ENCODE data around the gene TOGARAM2. TPM values are rescaled to one million over a fixed set of nuclear protein-coding genes. Genes with fewer than 3 reads are reported as not detected.
A peak's percentile ranks its signal among the peaks of the same experiment; 100 is the strongest.

The TOGARAM2 gene
- 0.78 TPM for total RNA-seq

DNA sequence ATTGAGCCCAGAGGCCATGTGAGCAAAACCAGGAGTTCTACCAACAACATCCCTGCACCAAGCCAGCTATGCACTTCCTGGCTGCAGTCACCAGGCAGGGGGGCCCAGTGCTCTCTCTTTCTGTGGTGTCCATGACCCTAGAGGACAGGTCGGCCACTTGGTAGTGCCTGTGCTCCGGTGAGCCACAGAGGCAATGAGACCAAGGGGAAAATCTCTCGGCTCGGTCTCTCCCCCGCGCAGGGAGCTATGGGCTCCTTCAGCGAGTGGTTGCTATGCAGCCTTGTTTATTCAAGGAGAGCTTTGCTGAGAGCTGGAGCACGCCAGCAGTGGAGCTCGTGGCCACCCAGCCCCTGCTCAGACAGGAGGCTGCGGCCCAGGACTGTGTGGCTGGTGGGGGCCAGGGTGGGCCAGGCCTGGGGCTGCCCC lies at the start of gene TOGARAM2:
Gene TOGARAM2, plus strand, starts transcription at position 283 of the 426 bp plus-strand sequence. CDS start 13,537 bp downstream, outside the sequence.
- DNase-seq (ENCODE audit: low spot score) = no peak

DNA sequence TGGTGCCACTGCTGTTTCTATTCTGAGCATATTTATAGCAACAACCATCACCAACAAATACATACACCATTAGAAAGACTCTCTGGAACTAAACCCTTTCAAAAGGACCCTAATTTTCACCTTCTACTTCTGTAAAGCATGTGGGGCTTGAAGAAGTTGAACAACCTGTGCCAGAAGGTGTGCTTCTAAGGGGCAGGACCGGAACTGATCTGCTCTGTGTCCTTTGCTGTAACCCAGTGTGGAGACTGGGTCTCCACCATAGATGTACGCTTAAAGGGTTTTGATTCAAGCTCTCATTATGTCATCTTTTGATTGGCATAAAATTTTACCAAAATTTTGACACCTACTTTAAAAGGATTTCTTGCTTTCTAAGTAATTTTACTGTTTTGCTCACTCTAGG lies 46.3 kb upstream of the TOGARAM2 start:
- ATAC-seq (no peak), DNase-seq (ENCODE audit: low spot score) (no peak)

More for the DNA sequence above, at the start of gene TOGARAM2:
- no peak for ATAC-seq

DNA sequence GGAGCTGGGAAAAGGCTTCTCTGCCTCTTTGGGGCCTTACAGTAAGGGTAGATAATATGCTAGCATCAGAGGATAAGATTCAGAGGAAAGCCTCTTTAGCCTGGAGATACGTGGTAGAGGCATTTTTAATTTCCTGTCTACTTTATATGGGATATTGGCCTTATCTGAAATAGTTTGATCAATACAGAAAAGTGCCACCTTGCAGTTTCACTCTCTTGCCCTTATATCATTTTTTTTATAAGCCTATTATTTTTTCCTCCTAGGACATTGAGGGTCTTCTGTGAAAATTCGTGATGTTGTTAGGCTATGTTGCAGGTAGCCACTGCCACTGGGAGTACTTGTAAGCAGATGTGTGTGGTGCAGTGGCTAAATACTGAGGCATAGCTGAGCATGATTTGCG lies 40.1 kb upstream of the TOGARAM2 start:
- DNase-seq (ENCODE audit: low spot score) = no peak
- ATAC-seq = no peak

DNA sequence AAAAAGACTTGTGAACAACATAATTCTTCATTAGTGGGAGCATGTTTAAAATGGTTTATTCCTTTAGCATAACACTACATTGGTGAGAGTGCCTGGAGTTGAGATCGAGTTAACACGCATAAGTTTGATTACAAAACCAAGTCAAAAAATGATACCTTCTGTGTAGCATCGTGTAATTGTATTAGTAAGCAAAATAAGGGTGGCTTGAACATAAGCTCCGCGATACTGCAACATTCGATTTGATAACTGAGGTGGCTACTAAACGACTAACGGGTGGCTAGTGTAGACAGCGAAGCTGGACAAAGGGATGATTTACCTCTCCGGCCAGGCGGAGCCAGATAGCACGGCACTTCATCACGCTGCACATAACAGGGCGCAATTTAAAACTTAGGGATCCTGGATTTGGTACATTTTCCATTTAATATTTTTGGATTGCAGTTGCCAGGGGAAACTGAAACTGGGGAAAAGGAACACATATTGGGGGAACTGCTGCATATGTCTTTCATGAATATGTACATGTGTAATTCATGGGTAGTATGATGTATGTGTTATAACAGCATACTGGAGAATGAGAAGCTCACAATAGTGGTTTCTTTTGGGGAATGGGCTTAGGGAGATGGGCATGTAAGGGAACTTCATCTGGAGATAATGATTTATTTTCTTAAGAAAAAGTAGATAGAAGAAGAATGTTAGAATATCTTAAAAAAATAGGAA lies 36.4 kb upstream of the TOGARAM2 start:
- ATAC-seq (no peak), DNase-seq (ENCODE audit: low spot score) (no peak)

DNA sequence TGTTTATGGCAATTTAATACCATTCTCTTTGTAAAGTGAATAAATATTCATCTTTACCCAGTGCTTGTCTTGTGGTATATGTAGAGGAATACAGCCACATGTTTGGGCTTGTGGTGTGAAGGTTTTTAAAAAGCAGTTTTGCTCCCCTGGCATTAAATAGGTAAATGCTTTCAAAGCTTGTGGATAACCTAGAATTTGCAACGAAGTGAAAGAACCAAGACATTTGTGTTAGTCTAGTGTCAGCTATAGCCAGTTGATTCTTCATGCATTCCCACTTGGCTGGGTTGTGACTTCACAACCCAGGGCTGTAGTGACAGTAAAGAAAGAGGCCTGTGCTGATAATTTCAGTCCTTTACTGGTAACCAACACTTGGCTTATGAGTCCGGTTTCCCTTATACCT lies 32.9 kb upstream of the TOGARAM2 start:
- DNase-seq (ENCODE audit: low spot score) = no peak
- no peak for ATAC-seq

DNA sequence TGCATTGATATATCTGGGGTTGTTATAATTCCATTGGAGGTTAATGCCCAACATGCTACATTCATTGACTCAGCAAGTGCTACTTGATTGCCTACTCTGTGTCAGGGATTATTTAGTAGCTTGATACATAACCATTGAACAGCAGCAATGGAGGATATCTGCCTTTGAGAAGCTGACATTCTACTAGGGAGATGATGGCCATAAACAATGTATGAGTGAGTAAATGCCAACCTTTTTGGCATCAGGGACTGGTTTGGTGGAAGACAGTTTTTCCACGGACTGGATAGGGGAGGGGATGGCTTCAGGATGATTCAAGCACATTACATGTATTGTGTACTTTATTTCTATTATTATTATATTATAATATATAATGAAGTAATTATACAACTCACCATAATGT lies 31.9 kb upstream of the TOGARAM2 start:
- DNase-seq (ENCODE audit: low spot score) (no peak), ATAC-seq (no peak)

DNA sequence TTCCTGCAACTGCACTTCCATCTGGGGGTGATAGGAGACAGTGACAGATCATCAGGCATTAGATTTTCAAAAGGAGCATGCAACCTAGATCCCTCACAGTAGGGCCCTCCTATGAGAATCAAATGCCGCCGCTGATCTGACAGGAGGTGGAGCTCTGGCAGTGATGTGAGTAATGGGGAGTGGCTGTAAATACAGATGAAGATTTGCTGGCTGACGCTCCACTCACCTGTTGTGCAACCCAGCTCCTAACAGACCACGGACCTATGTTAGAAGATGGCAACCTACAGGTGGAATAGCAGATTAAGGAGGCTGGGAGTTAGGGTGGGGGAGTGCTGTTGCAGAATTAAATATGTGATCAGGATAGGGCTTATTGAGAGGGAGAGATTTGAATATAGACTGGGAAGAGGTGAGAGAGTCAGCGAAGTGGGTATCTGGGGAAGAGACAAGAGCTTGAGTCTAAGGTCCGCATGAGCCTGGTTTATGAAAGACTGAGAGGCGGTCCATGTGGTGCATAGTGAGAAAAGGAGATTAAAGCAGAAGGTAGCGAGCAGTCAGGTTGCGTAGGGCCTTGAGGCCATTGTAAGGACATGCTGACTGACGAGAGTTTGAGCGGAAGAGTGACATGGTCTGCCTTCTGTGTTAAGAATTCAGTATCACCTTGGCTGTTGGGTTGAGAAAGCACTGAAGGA lies 31.3 kb upstream of the TOGARAM2 start:
- no peak for ATAC-seq

DNA sequence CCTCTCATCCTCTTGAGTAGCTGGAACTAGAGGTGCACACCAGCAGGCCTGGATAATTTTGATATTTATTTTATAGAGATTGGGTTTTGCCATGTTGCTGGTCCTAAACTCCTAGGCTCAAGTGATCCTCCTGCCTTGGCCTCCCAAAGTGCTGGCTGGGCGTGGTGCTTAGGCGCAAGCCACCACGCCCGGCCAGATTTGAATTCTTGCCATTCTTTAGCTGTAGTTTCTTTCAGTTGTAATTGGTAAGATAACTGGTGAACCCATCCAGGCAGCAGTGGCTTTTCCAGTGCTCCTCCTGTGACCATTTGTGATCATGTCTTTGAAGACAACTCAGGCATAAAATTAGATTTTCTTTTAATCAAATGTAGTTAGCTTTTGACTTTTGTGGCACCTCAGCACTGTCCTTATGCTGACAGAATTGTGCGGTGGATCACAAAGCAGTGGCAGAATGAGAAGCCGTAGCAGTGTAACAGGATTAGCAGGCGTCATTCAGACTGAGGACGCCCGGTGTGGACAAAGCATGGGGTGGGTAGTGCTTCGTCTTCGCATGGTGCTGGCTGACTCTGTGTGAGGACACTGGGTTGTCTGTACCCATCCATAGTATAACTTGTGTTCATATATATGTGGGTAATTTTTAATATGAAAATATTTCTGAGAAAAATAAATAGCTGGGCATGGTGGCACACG lies 30.0 kb upstream of the TOGARAM2 start:
- DNase-seq (ENCODE audit: low spot score) (no peak), ATAC-seq (no peak)

More for the DNA sequence above, 31.3 kb upstream of the TOGARAM2 start:
- DNase-seq (ENCODE audit: low spot score) = no peak

DNA sequence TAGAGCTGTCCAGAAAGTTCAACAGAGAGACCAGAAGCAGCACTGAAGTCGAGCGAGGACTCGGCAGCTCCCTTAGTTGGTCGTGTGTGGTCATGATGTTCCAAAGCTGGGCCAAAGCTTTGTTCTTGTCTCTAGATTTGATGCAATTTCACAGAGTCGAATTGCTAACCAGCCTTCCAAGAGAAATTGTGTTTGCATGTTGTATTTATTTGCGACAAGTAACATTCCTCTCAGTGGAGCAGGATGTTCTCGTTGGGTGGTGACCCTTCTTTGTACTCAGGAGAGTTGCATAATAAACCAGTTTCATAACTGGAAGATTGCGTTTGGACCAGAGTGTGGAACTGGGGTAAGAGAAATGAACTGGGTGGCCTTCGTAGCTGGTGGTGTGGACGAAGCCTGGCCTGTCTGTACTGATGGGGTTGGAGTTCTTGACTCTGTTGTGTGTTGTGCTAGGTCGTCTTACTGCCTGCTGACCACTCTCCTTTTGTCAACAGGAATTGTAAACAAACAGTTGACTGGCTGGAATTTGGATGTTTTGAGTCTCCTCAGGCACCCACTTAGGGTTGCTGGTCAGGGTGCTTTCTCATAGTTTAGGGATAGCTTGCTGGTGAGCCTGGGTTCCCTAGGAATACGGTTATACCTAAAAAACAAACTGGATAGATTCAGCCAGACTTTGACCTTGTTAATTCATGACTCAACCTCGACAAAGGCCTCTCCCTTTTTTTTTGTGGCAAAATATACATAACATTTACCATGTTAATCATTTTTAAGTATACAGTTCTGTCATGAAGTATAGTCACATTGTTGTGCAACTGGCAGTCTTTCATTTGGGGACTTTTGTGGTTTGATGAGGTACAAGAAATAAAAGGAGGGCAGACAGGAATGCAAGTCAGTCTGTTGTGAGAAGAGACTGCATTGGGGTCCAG lies 28.9 kb upstream of the TOGARAM2 start:
- DNase-seq (ENCODE audit: low spot score) (peak; percentile 71), ATAC-seq (peak; percentile 83)

DNA sequence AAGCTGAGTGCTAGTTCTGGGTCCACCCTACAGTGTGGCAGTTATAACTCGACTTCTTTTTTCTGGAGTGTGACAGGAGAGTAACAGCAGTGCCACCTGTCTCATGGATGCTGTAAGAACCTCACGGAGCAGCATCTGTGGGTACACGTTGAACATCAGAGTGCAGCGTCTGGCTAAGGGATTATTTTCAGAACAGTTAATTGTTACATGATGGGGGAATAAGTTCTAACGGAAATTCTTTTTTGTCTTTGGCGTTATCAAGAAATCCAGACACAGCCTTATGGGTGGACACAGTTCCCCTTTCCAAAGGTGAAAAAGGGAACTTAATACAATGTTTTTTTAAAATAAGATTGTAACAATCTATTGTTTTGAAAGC lies 28.3 kb upstream of the TOGARAM2 start:
- no peak for DNase-seq (ENCODE audit: low spot score)

DNA sequence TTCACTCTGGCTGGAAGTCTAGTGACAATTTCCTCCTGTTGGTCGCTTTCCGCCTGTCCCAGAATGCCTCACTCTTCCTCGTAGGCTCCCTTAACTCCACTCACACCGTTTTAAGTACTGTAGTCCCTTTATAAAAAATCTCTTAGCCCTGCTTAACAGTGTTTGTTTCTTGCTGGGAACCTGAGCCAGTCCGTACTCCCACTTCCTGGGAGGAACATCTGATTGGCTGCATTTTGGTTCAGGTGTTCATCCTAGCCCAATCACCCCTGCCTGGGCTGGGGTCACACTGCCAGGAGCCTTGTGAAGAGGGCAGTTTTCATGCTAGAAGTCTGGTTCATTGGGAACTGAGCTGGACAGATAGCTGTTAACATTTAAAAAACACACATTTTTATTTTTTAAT lies 25.6 kb upstream of the TOGARAM2 start:
- ATAC-seq (no peak), DNase-seq (ENCODE audit: low spot score) (no peak)

More for the DNA sequence above, 28.3 kb upstream of the TOGARAM2 start:
- peak; percentile 6 for ATAC-seq

DNA sequence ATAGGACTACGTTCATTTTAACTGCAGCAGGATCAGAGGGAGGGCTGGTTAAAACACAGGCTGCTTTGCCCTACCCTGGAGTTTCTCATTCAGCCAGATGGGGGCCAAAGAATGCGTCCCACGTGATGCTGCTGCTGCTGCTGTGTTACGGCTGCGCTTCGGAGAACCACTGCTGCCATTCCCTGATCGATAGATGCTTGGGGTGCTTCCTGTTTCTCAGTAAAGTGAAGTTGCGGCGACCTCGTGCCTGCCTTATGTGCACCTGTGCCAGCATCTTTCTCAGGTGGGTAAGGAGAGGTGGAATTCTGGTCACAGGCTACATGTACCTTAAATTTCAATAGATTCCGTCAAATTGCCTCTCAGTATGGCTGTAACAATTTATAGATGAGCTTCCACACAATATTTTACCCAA lies 24.7 kb upstream of the TOGARAM2 start:
- peak; percentile 46 for ATAC-seq
- no peak for DNase-seq (ENCODE audit: low spot score)

DNA sequence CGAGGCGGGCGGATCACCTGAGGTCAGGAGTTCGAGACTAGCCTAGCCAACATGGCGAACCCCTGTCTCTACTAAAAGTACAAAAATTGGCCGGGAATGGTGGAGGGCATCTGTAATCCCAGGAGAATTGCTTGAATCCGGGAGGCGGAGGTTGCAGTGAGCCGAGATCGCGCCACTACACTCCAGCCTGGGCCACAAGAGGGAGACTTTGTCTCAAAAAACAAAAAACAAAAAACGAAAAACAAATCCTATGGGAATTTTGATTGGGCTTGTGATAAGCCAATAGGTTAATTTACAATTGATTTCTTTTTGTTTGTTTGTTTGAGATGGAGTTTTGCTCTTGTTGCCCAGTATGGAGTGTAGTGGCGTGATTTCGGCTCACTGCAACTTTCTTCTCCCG lies 24.2 kb upstream of the TOGARAM2 start:
- DNase-seq (ENCODE audit: low spot score) = no peak
- ATAC-seq = no peak

DNA sequence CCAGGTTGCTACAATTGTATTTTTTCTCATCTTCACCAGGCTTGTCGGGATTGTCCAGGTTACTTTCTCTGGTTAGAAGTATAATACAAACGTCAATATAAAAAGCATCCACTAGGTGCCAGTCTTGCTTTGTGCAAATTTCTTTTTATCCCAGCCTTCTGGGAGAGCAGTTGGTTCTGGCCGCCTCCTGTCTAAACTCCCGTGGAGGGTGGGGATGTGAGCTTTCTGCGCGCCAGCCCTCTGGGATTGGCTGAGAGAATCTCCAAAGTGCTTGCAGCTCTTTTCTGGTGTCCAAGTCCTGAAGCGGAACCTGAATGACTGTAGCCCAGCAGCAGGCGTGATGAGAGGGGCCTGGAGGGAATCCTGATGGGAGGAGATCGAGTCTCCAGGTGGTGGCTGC lies 22.4 kb upstream of the TOGARAM2 start:
- peak; percentile 91 for ATAC-seq
- DNase-seq (ENCODE audit: low spot score) = no peak

DNA sequence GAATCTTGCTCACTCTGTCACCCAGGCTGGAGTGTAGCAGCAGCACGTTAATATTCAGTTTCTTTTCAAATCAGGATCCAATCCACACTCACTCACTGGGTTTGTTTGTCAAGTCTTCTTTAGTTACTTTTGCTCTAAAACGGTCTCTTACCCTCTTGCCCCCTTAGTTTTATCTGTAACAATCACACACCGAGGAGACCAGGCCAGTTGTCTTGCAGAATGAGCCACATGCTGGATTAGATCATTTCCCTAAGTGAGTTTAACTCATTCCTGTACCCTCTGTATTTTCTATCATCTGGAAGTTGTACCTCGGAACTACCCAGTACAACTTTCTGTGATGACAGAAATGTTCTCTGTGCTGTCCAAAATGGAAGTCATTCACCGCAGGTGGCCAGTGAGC lies 20.7 kb upstream of the TOGARAM2 start:
- ATAC-seq = no peak
- no peak for DNase-seq (ENCODE audit: low spot score)

DNA sequence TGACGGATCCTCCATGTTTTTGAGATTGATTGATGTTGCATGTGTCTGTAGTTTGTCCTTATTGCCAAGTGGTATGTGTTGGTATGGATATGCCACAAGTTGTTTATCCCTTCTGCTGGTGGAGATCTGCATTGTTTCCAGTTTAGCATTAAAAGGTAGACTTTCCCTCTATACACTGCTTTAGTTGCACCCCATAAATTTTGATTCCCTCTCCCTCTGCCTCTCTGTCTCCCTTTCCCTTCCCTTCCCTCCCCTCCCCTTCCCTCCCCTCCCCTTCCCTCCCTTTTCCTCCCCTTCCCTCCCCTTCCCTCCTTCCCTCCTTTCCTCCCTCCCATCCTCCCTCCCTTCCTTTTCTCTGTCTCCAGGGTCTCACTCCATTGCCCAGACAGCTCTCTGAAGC lies 18.6 kb upstream of the TOGARAM2 start:
- ATAC-seq (no peak), DNase-seq (ENCODE audit: low spot score) (no peak)

DNA sequence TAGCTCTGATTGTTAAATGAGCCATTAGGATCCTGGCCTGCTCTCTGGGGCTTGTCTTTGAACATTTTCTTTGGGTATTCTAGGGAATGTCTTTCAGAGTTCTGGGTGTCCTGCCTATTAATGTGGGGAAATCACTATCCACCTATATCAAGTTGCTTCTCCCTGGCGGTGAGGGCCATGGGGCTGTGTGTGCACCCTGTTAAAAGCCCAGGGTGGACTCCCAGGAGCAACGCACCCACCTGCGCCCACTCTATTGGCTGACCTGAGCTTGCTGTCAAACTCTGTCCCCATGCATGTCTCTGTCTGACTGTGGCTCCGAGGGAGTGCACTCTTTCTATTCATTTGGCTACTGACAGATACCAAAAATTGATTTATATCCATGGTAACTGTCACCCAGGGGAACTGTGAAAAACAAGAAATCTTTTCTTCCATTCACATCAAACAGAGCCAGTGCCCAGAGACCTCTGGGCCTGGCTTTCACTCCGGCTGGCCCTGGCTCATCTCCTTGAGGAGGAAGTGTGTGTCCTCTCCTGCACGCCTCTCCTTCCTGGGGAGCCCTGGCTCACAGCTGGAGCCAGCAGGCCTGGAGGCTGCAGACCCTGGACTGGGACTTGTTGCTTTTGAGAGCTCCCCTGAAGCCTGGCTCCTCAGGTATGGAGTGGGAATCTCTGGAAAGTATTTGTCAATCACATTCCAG lies 10.5 kb upstream of the TOGARAM2 start:
- ATAC-seq = no peak
- DNase-seq (ENCODE audit: low spot score) = no peak

DNA sequence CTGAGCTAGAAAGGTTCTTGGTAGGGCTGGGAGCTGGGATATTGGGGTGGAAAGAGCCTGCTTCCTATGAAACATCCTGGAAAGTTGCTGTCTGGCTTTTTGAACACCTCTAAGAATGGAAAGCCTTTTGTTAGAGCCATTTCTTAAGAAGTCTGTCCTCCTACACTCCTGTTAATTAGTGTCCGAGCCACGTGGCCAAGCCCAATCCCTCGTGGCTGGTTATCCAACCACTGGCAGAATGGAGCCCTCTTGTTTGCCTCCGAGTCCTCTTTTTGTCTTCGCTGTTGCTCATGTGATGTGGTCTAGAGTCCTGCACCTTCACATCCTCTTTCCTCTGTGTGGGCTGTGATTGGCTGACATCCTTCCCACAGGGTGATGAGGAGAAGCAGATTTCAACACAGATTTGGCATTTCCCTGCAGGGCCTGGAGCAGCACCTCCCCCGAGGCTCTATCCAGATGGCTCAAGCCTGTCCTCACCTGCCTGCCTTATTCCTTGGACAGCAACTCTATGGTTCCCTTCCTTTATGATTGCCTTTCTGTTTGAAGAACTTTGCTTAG lies 8.2 kb upstream of the TOGARAM2 start:
- no peak for DNase-seq (ENCODE audit: low spot score)
- no peak for ATAC-seq

DNA sequence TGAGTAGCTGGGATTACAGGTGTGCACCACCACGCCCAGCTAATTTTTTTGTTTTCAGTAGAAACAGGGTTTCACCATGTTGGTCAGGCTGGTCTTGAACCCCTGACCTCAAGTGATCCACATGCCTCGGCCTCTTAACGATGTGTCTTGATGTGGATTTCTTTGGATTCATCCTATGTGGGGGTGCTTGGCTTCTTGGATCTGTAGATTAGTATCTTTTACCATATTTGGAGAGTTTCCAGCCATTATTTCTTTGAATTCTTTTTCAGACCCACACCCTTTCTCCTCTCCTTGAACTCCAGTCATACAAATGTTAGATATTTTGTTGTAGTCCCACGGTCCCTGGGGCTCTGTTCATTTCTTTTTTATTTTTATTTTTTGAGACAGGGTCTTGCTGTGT lies 6.8 kb upstream of the TOGARAM2 start:
- DNase-seq (ENCODE audit: low spot score) (no peak), ATAC-seq (no peak)

DNA sequence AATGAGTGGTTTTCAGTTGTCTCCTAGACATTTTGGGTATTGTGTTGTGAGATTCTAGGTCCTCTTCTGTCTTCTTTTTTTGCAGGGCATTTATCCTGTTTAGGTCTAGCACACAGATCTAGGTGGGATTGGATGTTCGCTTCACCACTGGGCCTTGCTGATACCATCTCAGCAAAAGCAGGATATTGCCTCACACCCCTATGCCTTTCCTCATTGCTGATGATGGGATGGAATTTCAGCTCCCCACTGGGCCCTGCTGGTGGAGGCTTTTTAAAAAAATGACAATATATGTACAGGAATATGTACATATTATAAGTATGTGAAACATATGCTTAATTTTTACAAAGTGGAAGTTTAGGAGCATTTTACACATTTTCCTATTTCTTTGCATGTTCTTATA lies 5.4 kb upstream of the TOGARAM2 start:
- ATAC-seq (no peak), DNase-seq (ENCODE audit: low spot score) (no peak)

Data from left lobe of liver (tissue), 2 donors.